Measurements from ENCODE around the gene HPD. TPM values are rescaled to one million over a fixed set of nuclear protein-coding genes. Genes with fewer than 3 reads are reported as not detected.

The HPD gene
- polyA plus RNA-seq, 3 donors, result 0.19 to 0.75 TPM; not detected in 1

DNA sequence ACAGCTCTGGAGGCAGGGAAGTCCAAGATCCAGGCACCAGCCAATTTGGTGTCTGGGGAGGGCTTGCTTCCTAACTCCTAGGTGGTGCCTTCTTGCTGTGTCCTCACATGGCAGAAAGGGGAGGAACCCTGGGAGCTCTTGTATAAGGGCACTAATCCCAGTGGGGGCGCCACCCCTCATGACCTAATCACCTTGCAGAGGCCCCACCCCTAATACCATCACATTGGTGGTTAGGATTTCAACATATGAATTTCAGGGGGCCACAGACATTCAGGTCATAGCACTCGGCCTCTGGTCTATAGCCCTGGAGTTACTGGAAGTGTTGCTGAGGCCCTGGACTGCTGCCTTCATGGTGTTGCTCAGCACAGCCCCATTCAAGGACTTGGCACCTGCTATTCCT, 44.5 kb upstream of the HPD start:
- H3K27me3 ChIP-seq (ENCODE audit: control insufficient read depth in 2 of 2, insufficient read depth in 2 of 2, low read length in 2 of 2), result no peaks in the 10 kb centered on the region
- WGBS (ENCODE audit: insufficient coverage), result 83% methylated on average over 1 of the region's 2 CpGs
- Mint-ChIP-seq H3K27me3 (ENCODE audit: low read depth in 3 of 3) (no peaks in the 10 kb centered on the region), H3K4me3 (no peak overlapping the region), H3K36me3 (peaks cover 68 to 98% of the 10 kb centered on the region in 2 donors), H3K4me1 (no peaks in the 10 kb centered on the region), H3K27ac (peak overlapping the region in 1 of 7 donors; percentile 42), H3K9me3 (peaks cover 0 to 4% (median 0%) of the 10 kb centered on the region in 7 donors)
- H3K9ac ChIP-seq (ENCODE audit: insufficient read depth, low read length, poor library complexity, severe bottlenecking), result no peak overlapping the region
- H3K4me1 ChIP-seq (ENCODE audit: control insufficient read depth in 1 of 2, insufficient read depth in 2 of 2, low read length in 2 of 2), result no peaks in the 10 kb centered on the region
- no peak overlapping the region for H2AFZ ChIP-seq (ENCODE audit: insufficient read depth, low read depth, low read length, poor library complexity, severe bottlenecking)
- intact Hi-C loops (cut with micrococcal nuclease), result no loop called here
- no peaks in the 10 kb centered on the region for H3K9me3 ChIP-seq (replicated peaks in 1 of 2; ENCODE audit: control insufficient read depth in 1 of 2, insufficient read depth in 1 of 2, low read length in 2 of 2)
- H3K79me2 ChIP-seq (ENCODE audit: insufficient read depth, low read length), result peaks cover under 1% of the 10 kb centered on the region
- H3K4me2 ChIP-seq (replicated peaks; ENCODE audit: extremely low read depth, low read length, poor library complexity, severe bottlenecking), result no peak overlapping the region
- TF ChIP-seq, protein P1, sequence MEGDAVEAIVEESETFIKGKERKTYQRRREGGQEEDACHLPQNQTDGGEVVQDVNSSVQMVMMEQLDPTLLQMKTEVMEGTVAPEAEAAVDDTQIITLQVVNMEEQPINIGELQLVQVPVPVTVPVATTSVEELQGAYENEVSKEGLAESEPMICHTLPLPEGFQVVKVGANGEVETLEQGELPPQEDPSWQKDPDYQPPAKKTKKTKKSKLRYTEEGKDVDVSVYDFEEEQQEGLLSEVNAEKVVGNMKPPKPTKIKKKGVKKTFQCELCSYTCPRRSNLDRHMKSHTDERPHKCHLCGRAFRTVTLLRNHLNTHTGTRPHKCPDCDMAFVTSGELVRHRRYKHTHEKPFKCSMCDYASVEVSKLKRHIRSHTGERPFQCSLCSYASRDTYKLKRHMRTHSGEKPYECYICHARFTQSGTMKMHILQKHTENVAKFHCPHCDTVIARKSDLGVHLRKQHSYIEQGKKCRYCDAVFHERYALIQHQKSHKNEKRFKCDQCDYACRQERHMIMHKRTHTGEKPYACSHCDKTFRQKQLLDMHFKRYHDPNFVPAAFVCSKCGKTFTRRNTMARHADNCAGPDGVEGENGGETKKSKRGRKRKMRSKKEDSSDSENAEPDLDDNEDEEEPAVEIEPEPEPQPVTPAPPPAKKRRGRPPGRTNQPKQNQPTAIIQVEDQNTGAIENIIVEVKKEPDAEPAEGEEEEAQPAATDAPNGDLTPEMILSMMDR (IDR thresholded peaks at IDR 0.05), result no peak
- no peak overlapping the region for H3K27ac ChIP-seq (ENCODE audit: low read depth in 1 of 2, low read length in 2 of 2)
- H3K36me3 ChIP-seq (replicated peaks in 1 of 2; ENCODE audit: control insufficient read depth in 1 of 2, insufficient read depth in 2 of 2, low read length in 2 of 2), result peaks cover 62 to 94% of the 10 kb centered on the region in 2 donors
- H4K20me1 ChIP-seq (ENCODE audit: insufficient read depth, low read length), result no peaks in the 10 kb centered on the region
- no peak overlapping the region for H3K4me3 ChIP-seq (replicated peaks in 1 of 3; ENCODE audit: low read depth in 2 of 3, low read length in 3 of 3)
- no peak for DNase-seq

DNA sequence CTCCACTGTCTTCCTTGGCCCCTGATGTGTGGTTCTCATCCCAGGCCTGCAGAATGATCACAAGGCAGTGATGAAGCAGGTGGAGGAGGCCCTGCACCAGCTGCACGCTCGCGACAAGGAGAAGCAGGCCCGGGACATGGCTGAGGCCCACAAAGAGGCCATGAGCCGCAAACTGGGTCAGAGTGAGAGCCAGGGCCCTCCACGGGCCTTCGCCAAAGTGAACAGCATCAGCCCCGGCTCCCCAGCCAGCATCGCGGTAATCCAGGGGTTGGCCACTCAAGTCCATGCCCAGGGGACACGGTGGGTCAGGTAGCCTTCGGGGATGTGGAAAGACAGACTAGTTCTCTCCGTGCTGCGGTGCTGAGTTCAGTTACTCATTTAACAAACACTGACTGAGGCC, 40.9 kb upstream of the HPD start:
- TF ChIP-seq, protein P1 (IDR thresholded peaks at IDR 0.05), result no peak
- H3K27ac Mint-ChIP-seq, result peak overlapping the region in 1 of 7 donors; percentile 33
- peaks cover 0 to 2% (median 0%) of the 10 kb centered on the region in 3 donors for H3K27me3 Mint-ChIP-seq (ENCODE audit: low read depth in 3 of 3)

More for the DNA sequence above, 40.9 kb upstream of the HPD start:
- no peak overlapping the region for H3K4me2 ChIP-seq (replicated peaks; ENCODE audit: extremely low read depth, low read length, poor library complexity, severe bottlenecking)
- peaks cover 7% of the 10 kb centered on the region for H4K20me1 ChIP-seq (ENCODE audit: insufficient read depth, low read length)
- intact Hi-C loops (cut with micrococcal nuclease), result no loop called here
- Mint-ChIP-seq H3K4me3 (no peak overlapping the region), H3K9me3 (peaks cover 0 to 4% (median 0%) of the 10 kb centered on the region in 7 donors), H3K36me3 (peaks cover 70 to 93% of the 10 kb centered on the region in 2 donors), H3K4me1 (no peaks in the 10 kb centered on the region)
- over 99% methylated on average over 13 of the region's 14 CpGs for WGBS (ENCODE audit: insufficient coverage)
- no peak for DNase-seq
- peaks cover 15% of the 10 kb centered on the region for H3K79me2 ChIP-seq (ENCODE audit: insufficient read depth, low read length)
- H3K4me3 ChIP-seq (replicated peaks in 1 of 3; ENCODE audit: low read depth in 2 of 3, low read length in 3 of 3), result no peak overlapping the region
- H3K4me1 ChIP-seq (ENCODE audit: control insufficient read depth in 1 of 2, insufficient read depth in 2 of 2, low read length in 2 of 2), result no peaks in the 10 kb centered on the region
- no peaks in the 10 kb centered on the region for H3K9me3 ChIP-seq (replicated peaks in 1 of 2; ENCODE audit: control insufficient read depth in 1 of 2, insufficient read depth in 1 of 2, low read length in 2 of 2)
- H3K36me3 ChIP-seq (replicated peaks in 1 of 2; ENCODE audit: control insufficient read depth in 1 of 2, insufficient read depth in 2 of 2, low read length in 2 of 2), result peaks cover 70 to 93% of the 10 kb centered on the region in 2 donors
- no peak overlapping the region for H2AFZ ChIP-seq (ENCODE audit: insufficient read depth, low read depth, low read length, poor library complexity, severe bottlenecking)
- H3K27me3 ChIP-seq (ENCODE audit: control insufficient read depth in 2 of 2, insufficient read depth in 2 of 2, low read length in 2 of 2), result no peaks in the 10 kb centered on the region
- no peak overlapping the region for H3K9ac ChIP-seq (ENCODE audit: insufficient read depth, low read length, poor library complexity, severe bottlenecking)
- H3K27ac ChIP-seq (ENCODE audit: low read depth in 1 of 2, low read length in 2 of 2), result no peak overlapping the region
